Mucosa of rectum (tissue), 2 donors: ENCODE measurements around the gene LONRF2.
"Not testable (repeated sequence)": the region's sequence is repeated elsewhere in the genome, so short reads cannot be mapped to it uniquely, and the experiment has no call there.

Experiments
- H3K27ac ChIP-seq, 2 donors: one replicate each; pipeline ENCODE4 v1.7.0; 2013; ENCODE audit warnings: inconsistent platforms in 2 of 2, low read depth in 2 of 2, low read length in 2 of 2
- H3K27me3 ChIP-seq, 2 donors: one replicate each; pipeline ENCODE4 v1.7.0; 2013; ENCODE audit warnings: low read length in 2 of 2; ENCODE audit not compliant: control insufficient read depth in 2 of 2, insufficient read depth in 2 of 2
- H3K36me3 ChIP-seq, 2 donors: one replicate each; pipeline ENCODE4 v1.7.0; 2013; ENCODE audit warnings: low read length in 2 of 2; ENCODE audit not compliant: control insufficient read depth in 2 of 2, insufficient read depth in 2 of 2
- H3K4me1 ChIP-seq, 2 donors: one replicate each; pipeline ENCODE4 v1.7.0; 2013; ENCODE audit warnings: low read length in 2 of 2, mild to moderate bottlenecking in 1 of 2; ENCODE audit not compliant: control insufficient read depth in 2 of 2, insufficient read depth in 2 of 2
- H3K4me3 ChIP-seq, 2 donors: one replicate each; pipeline ENCODE4 v1.7.0; 2013; ENCODE audit warnings: low read length in 2 of 2
- H3K9ac ChIP-seq, 2 donors: one replicate each; pipeline ENCODE4 v1.7.0; 2013; ENCODE audit warnings: low read length in 2 of 2, low read depth in 1 of 2, mild to moderate bottlenecking in 1 of 2
- H3K9me3 ChIP-seq, 2 donors: one replicate each; pipeline ENCODE4 v1.7.0; 2013; ENCODE audit warnings: low read length in 2 of 2; ENCODE audit not compliant: control insufficient read depth in 2 of 2
- donor health status: healthy.
- donor health status: Normal muscosa, but diverticular disease.

The LONRF2 gene

DNA sequence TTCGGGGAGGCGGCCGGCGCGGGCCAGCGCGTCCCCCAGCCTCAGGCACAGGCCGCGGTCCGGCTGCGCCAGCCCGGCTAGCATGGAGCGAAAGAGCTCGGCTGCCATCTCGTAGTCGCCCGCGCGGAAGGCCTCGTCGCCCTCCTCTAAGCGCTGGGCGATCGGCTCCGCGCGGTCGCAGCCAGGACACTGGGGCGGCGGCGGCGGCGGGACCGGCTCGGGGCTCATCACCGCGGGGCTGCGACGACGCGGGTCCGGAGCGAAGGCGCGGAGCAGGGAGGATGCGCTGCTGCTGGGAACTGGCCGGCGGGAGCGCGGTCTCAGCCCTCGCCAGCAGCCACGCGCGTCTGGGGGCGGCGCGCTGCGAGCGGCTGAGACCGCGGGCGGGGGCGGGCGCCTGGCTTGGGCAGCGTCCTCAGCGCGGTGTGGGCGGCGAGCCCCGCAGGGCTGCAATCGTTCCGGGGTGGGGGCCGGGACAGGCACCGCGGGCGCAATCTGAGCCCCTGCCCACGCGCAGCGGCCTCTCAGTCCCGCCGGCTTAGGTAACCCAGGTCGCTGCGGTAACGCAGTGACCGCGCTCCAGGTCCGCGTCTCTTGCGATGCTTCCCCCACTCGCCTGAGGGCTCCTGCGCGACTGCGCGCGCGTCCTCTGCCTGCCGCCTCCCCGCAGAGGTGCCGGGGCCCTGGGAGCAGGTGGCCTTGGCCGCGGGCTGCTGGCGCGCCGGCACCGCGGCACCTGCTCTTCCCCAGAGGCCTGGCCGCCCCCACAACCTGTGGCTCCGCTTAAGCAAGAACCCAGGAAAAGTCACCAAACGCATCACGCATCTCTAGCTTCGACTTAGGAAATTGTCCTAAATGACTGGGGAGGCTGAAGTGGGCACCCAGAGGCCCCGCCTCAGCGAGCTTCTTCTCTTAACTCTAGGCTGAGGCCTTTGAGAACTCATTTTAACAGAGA lies at the start of gene LONRF2:
Gene LONRF2 (minus strand): TSS at position 636 of the 955 bp plus-strand sequence. CDS start 408 bp downstream, at position 228.
- Histone ChIP-seq H3K9ac (no peak within 1 kb of the TSS), H3K9me3 (peaks cover 0 to 7% of the 10 kb centered on the region in 2 donors), H3K27me3 (peaks cover 16 to 24% of the 10 kb centered on the region in 2 donors), H3K36me3 (no peaks in the 10 kb centered on the region), H3K4me3 (peak within 1 kb of the TSS in 1 of 2 donors; percentile 13), H3K27ac (no peak within 1 kb of the TSS), H3K4me1 (peaks cover 0 to 3% of the 10 kb centered on the region in 2 donors)

DNA sequence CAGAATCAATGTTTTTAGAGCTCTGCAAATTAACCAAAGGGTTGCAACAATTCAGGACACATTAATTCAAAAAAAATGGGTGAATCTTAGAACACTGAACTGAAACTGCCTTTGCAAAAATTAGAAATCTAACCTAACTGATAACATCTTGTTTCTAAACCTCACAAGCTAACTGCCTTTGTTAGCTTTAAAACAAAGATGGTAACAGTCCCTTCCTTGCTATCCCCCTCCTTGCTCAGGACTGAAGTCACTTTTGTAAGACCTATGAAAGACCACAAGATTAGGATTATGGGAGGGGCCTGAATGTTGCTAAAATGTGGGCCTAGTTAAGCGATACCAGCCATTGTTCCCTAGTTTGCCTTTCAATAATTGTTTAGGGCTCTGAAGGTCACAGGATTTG lies 44.9 kb upstream of the LONRF2 start:
- no peak overlapping the region for H3K4me3 ChIP-seq
- no peak overlapping the region for H3K27ac ChIP-seq
- H3K9ac ChIP-seq = no peak overlapping the region
- no peaks in the 10 kb centered on the region for H3K36me3 ChIP-seq
- H3K27me3 ChIP-seq = no peaks in the 10 kb centered on the region
- no peaks in the 10 kb centered on the region for H3K9me3 ChIP-seq
- no peaks in the 10 kb centered on the region for H3K4me1 ChIP-seq

GRCh38 chr2:100365434-100365833 lies 43.1 kb upstream of the LONRF2 start:
- no peak overlapping the region for H3K27ac ChIP-seq
- H3K36me3 ChIP-seq = no peaks in the 10 kb centered on the region
- no peak overlapping the region for H3K4me3 ChIP-seq
- H3K9me3 ChIP-seq = no peaks in the 10 kb centered on the region
- H3K4me1 ChIP-seq = no peaks in the 10 kb centered on the region
- no peaks in the 10 kb centered on the region for H3K27me3 ChIP-seq
- no peak overlapping the region for H3K9ac ChIP-seq

DNA sequence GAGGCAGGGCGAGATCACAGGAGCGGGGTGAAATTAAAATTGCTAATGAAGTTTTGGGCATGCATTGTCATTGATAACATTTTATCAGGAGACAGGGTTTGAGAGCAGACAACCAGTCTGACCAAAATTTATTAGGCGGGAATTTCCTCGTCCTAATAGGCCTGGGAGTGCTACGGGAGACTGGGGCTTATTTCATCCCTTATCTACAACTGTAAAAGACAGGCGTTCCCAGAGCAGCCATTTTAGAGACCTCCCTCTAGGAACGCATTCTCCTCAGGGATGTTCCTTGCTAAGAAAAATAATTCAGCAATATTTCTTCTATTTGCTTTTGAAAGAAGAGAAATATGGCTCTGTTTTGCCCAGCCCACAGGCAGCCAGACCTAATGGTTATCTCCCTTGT lies 40.0 kb upstream of the LONRF2 start:
- H3K27ac ChIP-seq, H3K9me3 ChIP-seq, H3K4me1 ChIP-seq, H3K27me3 ChIP-seq, H3K36me3 ChIP-seq, H3K4me3 ChIP-seq, H3K9ac ChIP-seq: not testable (repeated sequence)

DNA sequence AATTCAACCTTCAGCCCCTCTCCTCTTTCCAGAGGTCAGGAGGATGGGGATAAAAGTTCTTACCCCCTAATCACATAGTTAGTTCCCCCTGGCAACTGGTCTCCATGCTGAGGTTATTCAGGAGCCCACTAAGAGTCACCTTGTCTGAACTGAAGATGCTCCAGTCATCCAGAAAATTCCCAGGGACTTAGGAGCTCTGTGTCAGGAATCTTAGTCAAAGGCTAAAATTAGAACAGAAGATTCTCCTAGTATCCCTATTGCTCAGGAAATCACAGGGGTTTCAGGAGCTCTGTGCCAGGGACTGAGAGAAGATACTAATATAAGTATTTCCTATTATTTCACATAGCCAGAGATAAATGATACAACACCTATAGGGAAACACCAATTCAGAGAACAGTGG lies 37.3 kb upstream of the LONRF2 start:
- no peak overlapping the region for H3K4me3 ChIP-seq
- H3K9ac ChIP-seq = no peak overlapping the region
- no peak overlapping the region for H3K27ac ChIP-seq
- no peaks in the 10 kb centered on the region for H3K4me1 ChIP-seq
- no peaks in the 10 kb centered on the region for H3K36me3 ChIP-seq
- no peaks in the 10 kb centered on the region for H3K27me3 ChIP-seq
- no peaks in the 10 kb centered on the region for H3K9me3 ChIP-seq

GRCh38 chr2:100358554-100358953 lies 36.3 kb upstream of the LONRF2 start:
- Histone ChIP-seq H3K27ac (no peak overlapping the region), H3K36me3 (no peaks in the 10 kb centered on the region), H3K4me3 (no peak overlapping the region), H3K9me3 (no peaks in the 10 kb centered on the region), H3K4me1 (no peaks in the 10 kb centered on the region), H3K27me3 (no peaks in the 10 kb centered on the region), H3K9ac (no peak overlapping the region)

- H3K9me3 ChIP-seq = no peaks in the 10 kb centered on the region
- no peaks in the 10 kb centered on the region for H3K4me1 ChIP-seq
- H3K36me3 ChIP-seq = no peaks in the 10 kb centered on the region
- no peak overlapping the region for H3K4me3 ChIP-seq
- H3K9ac ChIP-seq = no peak overlapping the region
- H3K27me3 ChIP-seq = peaks cover 0 to 2% of the 10 kb centered on the region in 2 donors
- no peak overlapping the region for H3K27ac ChIP-seq
Observed at GRCh38 chr2:100352521-100352920, 30.2 kb upstream of the LONRF2 start.

- H3K27ac ChIP-seq = no peak overlapping the region
- no peaks in the 10 kb centered on the region for H3K36me3 ChIP-seq
- H3K27me3 ChIP-seq = peaks cover 0 to 2% of the 10 kb centered on the region in 2 donors
- no peak overlapping the region for H3K9ac ChIP-seq
- H3K4me3 ChIP-seq = no peak overlapping the region
- no peaks in the 10 kb centered on the region for H3K4me1 ChIP-seq
- no peaks in the 10 kb centered on the region for H3K9me3 ChIP-seq
Observed at GRCh38 chr2:100350661-100351185, 28.4 kb upstream of the LONRF2 start.

GRCh38 chr2:100345144-100345543 lies 22.8 kb upstream of the LONRF2 start:
- H3K9ac ChIP-seq, H3K4me3 ChIP-seq, H3K27ac ChIP-seq, H3K9me3 ChIP-seq, H3K36me3 ChIP-seq, H3K27me3 ChIP-seq, H3K4me1 ChIP-seq: not testable (repeated sequence)

DNA sequence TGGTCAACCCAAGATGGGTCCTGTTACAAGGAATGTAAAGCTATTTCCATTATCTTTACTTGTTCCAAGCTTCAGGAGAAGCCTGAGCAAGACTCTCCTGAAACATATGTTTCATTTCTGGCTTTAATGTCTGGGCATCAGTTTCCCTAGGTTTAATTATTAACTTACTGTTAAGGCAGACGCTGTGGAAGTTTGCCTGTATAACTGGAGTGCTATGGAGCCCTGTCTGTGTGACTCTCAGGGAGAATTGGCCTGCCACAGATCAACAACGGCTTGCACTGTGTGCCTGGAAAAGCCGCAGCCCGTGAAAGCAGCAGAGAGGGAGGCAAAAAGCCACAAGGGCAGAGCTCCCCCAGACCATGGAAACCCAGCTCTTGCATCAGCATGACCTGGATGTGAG lies 22.1 kb upstream of the LONRF2 start:
- peaks cover 2 to 3% of the 10 kb centered on the region in 2 donors for H3K27me3 ChIP-seq
- no peaks in the 10 kb centered on the region for H3K9me3 ChIP-seq
- no peak overlapping the region for H3K9ac ChIP-seq
- H3K36me3 ChIP-seq = no peaks in the 10 kb centered on the region
- no peaks in the 10 kb centered on the region for H3K4me1 ChIP-seq
- no peak overlapping the region for H3K27ac ChIP-seq
- H3K4me3 ChIP-seq = no peak overlapping the region
